ENCODE data around the gene SIAH3.
A peak's percentile ranks its signal among the peaks of the same experiment; 100 is the strongest.

Gene SIAH3

GRCh38 chr13:45820106-45820838 is 31.3 kb downstream of the SIAH3 start:
- TF ChIP-seq ZBTB7A (IDR thresholded peaks at IDR 0.05; ENCODE audit: low read depth) (no peak), TEAD4 (IDR thresholded peaks at IDR 0.05) (no peak)

- peak; percentile 61 for TF ChIP-seq RAD21 (IDR thresholded peaks at IDR 0.05; ENCODE audit: low read depth)
- no peak for TF ChIP-seq EP300 (IDR thresholded peaks at IDR 0.05; ENCODE audit: borderline replicate concordance)
Measured at GRCh38 chr13:45817833-45818232, 33.7 kb downstream of the SIAH3 start.

- TF ChIP-seq TCF12 (IDR thresholded peaks at IDR 0.05; ENCODE audit: low read depth) = no peak
- no peak for TF ChIP-seq NFIC (IDR thresholded peaks at IDR 0.05)
- no peak for TF ChIP-seq FOXM1 (IDR thresholded peaks at IDR 0.05; ENCODE audit: borderline replicate concordance, low read depth)
- TF ChIP-seq RAD21 (IDR thresholded peaks at IDR 0.05; ENCODE audit: low read depth) = no peak
- no peak for TF ChIP-seq TEAD4 (IDR thresholded peaks at IDR 0.05)
- no peak for TF ChIP-seq TAF1 (IDR thresholded peaks at IDR 0.05; ENCODE audit: low read depth)
- TF ChIP-seq YY1 (IDR thresholded peaks at IDR 0.05; ENCODE audit: low read depth) = no peak
- TF ChIP-seq CREB1 (IDR thresholded peaks at IDR 0.05; ENCODE audit: low read depth) = no peak
- TF ChIP-seq CEBPB (IDR thresholded peaks at IDR 0.05) = no peak
- TF ChIP-seq REST (IDR thresholded peaks at IDR 0.05; ENCODE audit: low read depth) = no peak
- TF ChIP-seq USF1 (IDR thresholded peaks at IDR 0.05) = no peak
- no peak for TF ChIP-seq MAX (IDR thresholded peaks at IDR 0.05)
- TF ChIP-seq ZBTB7A (IDR thresholded peaks at IDR 0.05; ENCODE audit: low read depth) = no peak
- TF ChIP-seq EGR1 (IDR thresholded peaks at IDR 0.05) = no peak
Measured at GRCh38 chr13:45816427-45816826, 35.1 kb downstream of the SIAH3 start.

GRCh38 chr13:45812695-45813372 is 38.7 kb downstream of the SIAH3 start:
- no peak for TF ChIP-seq TCF12 (IDR thresholded peaks at IDR 0.05; ENCODE audit: low read depth)
- TF ChIP-seq USF1 (IDR thresholded peaks at IDR 0.05) = no peak
- TF ChIP-seq YY1 (IDR thresholded peaks at IDR 0.05; ENCODE audit: low read depth) = no peak
- no peak for TF ChIP-seq NFIC (IDR thresholded peaks at IDR 0.05)
- no peak for TF ChIP-seq ZBTB7A (IDR thresholded peaks at IDR 0.05; ENCODE audit: low read depth)
- TF ChIP-seq REST (IDR thresholded peaks at IDR 0.05; ENCODE audit: low read depth) = no peak
- no peak for TF ChIP-seq EGR1 (IDR thresholded peaks at IDR 0.05)
- TF ChIP-seq TEAD4 (IDR thresholded peaks at IDR 0.05) = no peak
- TF ChIP-seq MAX (IDR thresholded peaks at IDR 0.05) = no peak
- no peak for TF ChIP-seq FOXM1 (IDR thresholded peaks at IDR 0.05; ENCODE audit: borderline replicate concordance, low read depth)

GRCh38 chr13:45811891-45812694 is 39.5 kb downstream of the SIAH3 start:
- TF ChIP-seq EGR1 (IDR thresholded peaks at IDR 0.05) = no peak
- no peak for TF ChIP-seq NFIC (IDR thresholded peaks at IDR 0.05)
- TF ChIP-seq USF1 (IDR thresholded peaks at IDR 0.05) = no peak
- TF ChIP-seq TAF1 (IDR thresholded peaks at IDR 0.05; ENCODE audit: low read depth) = no peak
- no peak for TF ChIP-seq FOXM1 (IDR thresholded peaks at IDR 0.05; ENCODE audit: borderline replicate concordance, low read depth)
- TF ChIP-seq CREB1 (IDR thresholded peaks at IDR 0.05; ENCODE audit: low read depth) = no peak
- TF ChIP-seq RAD21 (IDR thresholded peaks at IDR 0.05; ENCODE audit: low read depth) = no peak
- no peak for TF ChIP-seq MAX (IDR thresholded peaks at IDR 0.05)
- TF ChIP-seq YY1 (IDR thresholded peaks at IDR 0.05; ENCODE audit: low read depth) = no peak
- TF ChIP-seq CEBPB (IDR thresholded peaks at IDR 0.05) = no peak
- TF ChIP-seq TEAD4 (IDR thresholded peaks at IDR 0.05) = no peak
- no peak for TF ChIP-seq EP300 (IDR thresholded peaks at IDR 0.05; ENCODE audit: borderline replicate concordance)
- no peak for TF ChIP-seq TCF12 (IDR thresholded peaks at IDR 0.05; ENCODE audit: low read depth)
- TF ChIP-seq REST (IDR thresholded peaks at IDR 0.05; ENCODE audit: low read depth) = no peak
- TF ChIP-seq ZBTB7A (IDR thresholded peaks at IDR 0.05; ENCODE audit: low read depth) = no peak
